Tibial artery (tissue), 4 donors: ENCODE results near the gene HLA-DOB.
"Not testable (repeated sequence)": the region's sequence is repeated elsewhere in the genome, so short reads cannot be mapped to it uniquely, and the experiment has no call there.

ENCODE experiments used
- DNase-seq, 2 donors: peaks; one replicate each; pipeline ENCODE4 v3.0.0-alpha.2; 2019
- H3K27ac ChIP-seq, 2 donors: fragments of 200-600 bp; sonication (generic) in 1 of 2; 1 replicate in 1 of 2; 2 replicates in 1 of 2; pipeline ENCODE4 v1.5.1; 2018 to 2019; ENCODE audit warnings: mild to moderate bottlenecking in 1 of 2
- H3K27me3 ChIP-seq, 2 donors: fragments of 200-600 bp; sonication (generic) in 1 of 2; one replicate each; pipeline versions ENCODE4 v1.5.1 to v1.6.0; 2016 to 2019
- H3K36me3 ChIP-seq, 3 donors: fragments of 200-600 bp; sonication (generic) in 2 of 3; one replicate each; pipeline ENCODE4 v1.5.1; 2016 to 2019; ENCODE audit warnings: mild to moderate bottlenecking in 2 of 3
- H3K4me1 ChIP-seq, 4 donors: fragments of 200-600 bp; sonication (generic) in 2 of 4; 1 replicate in 3 of 4; 2 replicates in 1 of 4; pipeline ENCODE4 v1.5.1; 2016 to 2019
- H3K4me3 ChIP-seq, 2 donors: fragments of 200-600 bp; sonication (generic) in 1 of 2; 1 replicate in 1 of 2; 2 replicates in 1 of 2; pipeline ENCODE4 v1.5.1; 2018 to 2019; ENCODE audit warnings: mild to moderate bottlenecking in 2 of 2
- H3K9me3 ChIP-seq, 3 donors: fragments of 200-600 bp; sonication (generic) in 1 of 3; one replicate each; pipeline ENCODE4 v1.5.1; 2016 to 2019
- intact Hi-C: fragments of 100-400 bp; cut with DNase I; formaldehyde crosslinking; loops from one replicate; pipeline ENCODE4 v1.15.0; 2023; ENCODE audit warnings: low total_unique reads
- TF ChIP-seq, protein P1 (sequence below), 2 experiments: fragments of 200-600 bp in 1 of 2; fragments of 450-650 bp in 1 of 2; IDR thresholded peaks; one replicate each; pipeline ENCODE4 v1.5.1; 2017 to 2019; ENCODE audit warnings: antibody characterized with exemption in 2 of 2, mild to moderate bottlenecking in 1 of 2, moderate library complexity in 1 of 2

Gene HLA-DOB

DNA sequence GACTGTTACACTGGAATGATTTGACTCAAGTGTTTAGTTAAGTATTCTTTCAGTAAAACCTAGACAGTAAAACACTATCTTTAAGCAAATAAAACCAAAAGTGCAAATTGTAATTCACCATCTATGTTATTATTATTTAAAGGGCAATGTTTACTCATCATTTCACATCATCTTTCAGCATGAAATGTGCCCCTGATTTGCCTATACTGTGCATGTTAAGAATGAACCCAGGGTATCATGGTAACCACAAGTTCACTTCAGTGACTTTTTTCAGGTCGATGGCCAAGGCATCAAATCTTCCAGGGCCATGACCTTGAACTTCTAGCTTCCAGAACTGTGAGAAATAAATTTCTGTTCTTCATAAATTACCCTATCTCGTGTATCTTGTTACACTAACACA lies 2.1 kb upstream of the HLA-DOB start:
- H3K27me3 ChIP-seq = peaks cover 0 to 2% of the 10 kb centered on the region in 2 donors
- no peak overlapping the region for H3K27ac ChIP-seq
- H3K36me3 ChIP-seq = no peaks in the 10 kb centered on the region
- intact Hi-C loops = no loop called here
- DNase-seq = no peak
- H3K4me1 ChIP-seq = peaks cover 0 to 4% (median 0%) of the 10 kb centered on the region in 4 donors
- H3K9me3 ChIP-seq = no peaks in the 10 kb centered on the region
- no peak overlapping the region for H3K4me3 ChIP-seq
- TF ChIP-seq, protein P1, sequence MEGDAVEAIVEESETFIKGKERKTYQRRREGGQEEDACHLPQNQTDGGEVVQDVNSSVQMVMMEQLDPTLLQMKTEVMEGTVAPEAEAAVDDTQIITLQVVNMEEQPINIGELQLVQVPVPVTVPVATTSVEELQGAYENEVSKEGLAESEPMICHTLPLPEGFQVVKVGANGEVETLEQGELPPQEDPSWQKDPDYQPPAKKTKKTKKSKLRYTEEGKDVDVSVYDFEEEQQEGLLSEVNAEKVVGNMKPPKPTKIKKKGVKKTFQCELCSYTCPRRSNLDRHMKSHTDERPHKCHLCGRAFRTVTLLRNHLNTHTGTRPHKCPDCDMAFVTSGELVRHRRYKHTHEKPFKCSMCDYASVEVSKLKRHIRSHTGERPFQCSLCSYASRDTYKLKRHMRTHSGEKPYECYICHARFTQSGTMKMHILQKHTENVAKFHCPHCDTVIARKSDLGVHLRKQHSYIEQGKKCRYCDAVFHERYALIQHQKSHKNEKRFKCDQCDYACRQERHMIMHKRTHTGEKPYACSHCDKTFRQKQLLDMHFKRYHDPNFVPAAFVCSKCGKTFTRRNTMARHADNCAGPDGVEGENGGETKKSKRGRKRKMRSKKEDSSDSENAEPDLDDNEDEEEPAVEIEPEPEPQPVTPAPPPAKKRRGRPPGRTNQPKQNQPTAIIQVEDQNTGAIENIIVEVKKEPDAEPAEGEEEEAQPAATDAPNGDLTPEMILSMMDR (IDR thresholded peaks at IDR 0.05) = no peak

GRCh38 chr6:32815996-32816395 lies 806 bp downstream of the HLA-DOB start:
- TF ChIP-seq, protein P1 (IDR thresholded peaks at IDR 0.05) = no peak
- Histone ChIP-seq H3K36me3 (no peaks in the 10 kb centered on the region), H3K27ac (no peak overlapping the region), H3K27me3 (peaks cover 0 to 2% of the 10 kb centered on the region in 2 donors), H3K4me1 (peaks cover 0 to 4% (median 0%) of the 10 kb centered on the region in 4 donors), H3K9me3 (no peaks in the 10 kb centered on the region), H3K4me3 (no peak overlapping the region)
- no peak for DNase-seq
- intact Hi-C loops = no loop called here

DNA sequence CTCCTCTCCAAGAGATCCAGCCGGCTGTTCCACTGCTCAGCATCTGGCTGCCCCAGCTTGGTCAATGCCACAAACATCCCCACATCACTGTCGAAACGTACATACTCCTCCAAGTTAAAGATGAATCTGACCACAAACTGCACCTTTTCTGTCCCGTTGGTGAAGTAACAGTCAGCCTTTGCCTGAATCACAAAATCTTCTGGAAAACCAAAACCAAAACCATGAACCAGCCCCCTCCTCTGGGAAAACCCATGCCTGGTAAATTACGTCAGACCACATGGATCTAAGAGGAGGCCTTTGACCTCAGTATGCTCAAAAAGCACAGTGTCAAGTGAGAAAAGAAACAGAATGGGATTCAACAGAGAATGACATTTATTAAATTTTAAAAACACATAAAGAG lies 1.7 kb downstream of the HLA-DOB start:
- no peak for DNase-seq
- no peak overlapping the region for H3K4me3 ChIP-seq
- intact Hi-C loops = no loop called here
- TF ChIP-seq, protein P1 (IDR thresholded peaks at IDR 0.05) = no peak
- no peaks in the 10 kb centered on the region for H3K9me3 ChIP-seq
- peaks cover 0 to 4% (median 0%) of the 10 kb centered on the region in 4 donors for H3K4me1 ChIP-seq
- H3K27ac ChIP-seq = no peak overlapping the region
- H3K27me3 ChIP-seq = peaks cover 0 to 2% of the 10 kb centered on the region in 2 donors
- no peaks in the 10 kb centered on the region for H3K36me3 ChIP-seq

GRCh38 chr6:32814145-32814544 lies 2.7 kb downstream of the HLA-DOB start:
- H3K36me3 ChIP-seq = no peaks in the 10 kb centered on the region
- DNase-seq = no peak
- peaks cover 0 to 2% of the 10 kb centered on the region in 2 donors for H3K27me3 ChIP-seq
- H3K4me3 ChIP-seq = no peak overlapping the region
- H3K9me3 ChIP-seq = no peaks in the 10 kb centered on the region
- TF ChIP-seq, protein P1 (IDR thresholded peaks at IDR 0.05) = no peak
- H3K4me1 ChIP-seq = peaks cover 0 to 4% (median 0%) of the 10 kb centered on the region in 4 donors
- H3K27ac ChIP-seq = no peak overlapping the region
- intact Hi-C loops = no loop called here

- no peak overlapping the region for H3K27ac ChIP-seq
- DNase-seq = no peak
- TF ChIP-seq, protein P1 (IDR thresholded peaks at IDR 0.05) = no peak
- H3K4me3 ChIP-seq = no peak overlapping the region
- no peaks in the 10 kb centered on the region for H3K4me1 ChIP-seq
- no peaks in the 10 kb centered on the region for H3K9me3 ChIP-seq
- no peaks in the 10 kb centered on the region for H3K36me3 ChIP-seq
- peaks cover 0 to 13% of the 10 kb centered on the region in 2 donors for H3K27me3 ChIP-seq
- intact Hi-C loops = no loop called here
These were observed 7.6 kb downstream of the HLA-DOB start for GRCh38 chr6:32809171-32809570.

DNA sequence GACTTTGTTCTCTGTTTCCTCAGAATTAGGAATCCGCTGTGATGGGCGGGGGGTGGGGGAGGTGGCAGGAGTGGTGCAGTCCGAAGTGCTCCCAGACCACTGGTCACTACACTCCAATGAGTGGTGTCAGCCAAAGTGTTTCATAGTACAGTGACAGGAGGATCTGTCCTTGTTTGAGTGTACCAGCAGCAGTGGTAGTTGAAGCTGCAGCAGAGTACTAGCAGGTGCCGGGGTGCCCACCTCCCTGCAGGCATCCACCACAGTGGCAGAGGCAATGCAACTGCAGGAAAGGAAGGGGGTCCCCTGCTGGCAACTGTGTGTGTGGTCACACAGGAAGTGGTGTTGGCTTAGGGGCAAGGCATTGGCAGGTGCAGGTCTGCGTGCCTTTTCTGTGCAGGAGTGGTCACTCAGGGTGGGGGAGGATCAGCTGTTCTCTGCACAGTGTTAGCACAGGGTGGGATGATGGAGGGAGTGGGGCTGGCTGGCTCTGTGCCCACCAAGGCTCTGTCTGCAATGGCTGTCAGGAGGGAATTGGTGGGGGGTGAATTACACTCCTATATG lies 9.7 kb downstream of the HLA-DOB start:
- DNase-seq = no peak
- Histone ChIP-seq H3K4me3 (no peak overlapping the region), H3K4me1 (no peaks in the 10 kb centered on the region), H3K9me3 (no peaks in the 10 kb centered on the region), H3K36me3 (no peaks in the 10 kb centered on the region), H3K27me3 (peaks cover 0 to 13% of the 10 kb centered on the region in 2 donors), H3K27ac (no peak overlapping the region)
- TF ChIP-seq, protein P1 (IDR thresholded peaks at IDR 0.05) = no peak
- intact Hi-C loops = no loop called here

DNA sequence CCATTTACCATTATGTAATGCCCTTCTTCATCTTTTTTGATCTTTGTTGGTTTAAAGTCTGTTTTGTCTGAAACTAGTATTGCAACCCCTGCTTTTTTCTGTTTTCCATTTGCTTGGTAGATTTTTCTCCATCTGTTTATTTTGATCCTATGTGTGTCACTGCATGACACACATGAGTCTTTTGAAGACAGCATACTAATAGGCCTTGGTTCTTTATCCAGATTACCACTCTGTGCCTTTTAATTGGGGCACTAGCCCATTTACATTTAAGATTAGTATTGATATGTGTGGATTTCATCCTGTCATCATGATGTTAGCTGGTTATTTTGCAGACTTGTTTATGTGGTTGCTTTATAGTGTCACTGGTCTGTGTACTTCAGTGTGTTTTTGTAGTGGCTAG lies 11.4 kb downstream of the HLA-DOB start:
- H3K4me3 ChIP-seq, H3K36me3 ChIP-seq, H3K4me1 ChIP-seq, H3K27ac ChIP-seq, H3K9me3 ChIP-seq, DNase-seq, intact Hi-C loops: not testable (repeated sequence)
- peaks cover 0 to 16% of the 10 kb centered on the region in 2 donors for H3K27me3 ChIP-seq
